ENCODE data around the gene ZNF174. TPM values are rescaled to one million over a fixed set of nuclear protein-coding genes. Genes with fewer than 3 reads are reported as not detected.

ZNF174 gene
- 13.4 to 15.0 TPM (median 14.2 TPM) in 5 replicates for total RNA-seq (2022; extraction: Qiagen RNA extraction; ENCODE audit: low read depth)

DNA sequence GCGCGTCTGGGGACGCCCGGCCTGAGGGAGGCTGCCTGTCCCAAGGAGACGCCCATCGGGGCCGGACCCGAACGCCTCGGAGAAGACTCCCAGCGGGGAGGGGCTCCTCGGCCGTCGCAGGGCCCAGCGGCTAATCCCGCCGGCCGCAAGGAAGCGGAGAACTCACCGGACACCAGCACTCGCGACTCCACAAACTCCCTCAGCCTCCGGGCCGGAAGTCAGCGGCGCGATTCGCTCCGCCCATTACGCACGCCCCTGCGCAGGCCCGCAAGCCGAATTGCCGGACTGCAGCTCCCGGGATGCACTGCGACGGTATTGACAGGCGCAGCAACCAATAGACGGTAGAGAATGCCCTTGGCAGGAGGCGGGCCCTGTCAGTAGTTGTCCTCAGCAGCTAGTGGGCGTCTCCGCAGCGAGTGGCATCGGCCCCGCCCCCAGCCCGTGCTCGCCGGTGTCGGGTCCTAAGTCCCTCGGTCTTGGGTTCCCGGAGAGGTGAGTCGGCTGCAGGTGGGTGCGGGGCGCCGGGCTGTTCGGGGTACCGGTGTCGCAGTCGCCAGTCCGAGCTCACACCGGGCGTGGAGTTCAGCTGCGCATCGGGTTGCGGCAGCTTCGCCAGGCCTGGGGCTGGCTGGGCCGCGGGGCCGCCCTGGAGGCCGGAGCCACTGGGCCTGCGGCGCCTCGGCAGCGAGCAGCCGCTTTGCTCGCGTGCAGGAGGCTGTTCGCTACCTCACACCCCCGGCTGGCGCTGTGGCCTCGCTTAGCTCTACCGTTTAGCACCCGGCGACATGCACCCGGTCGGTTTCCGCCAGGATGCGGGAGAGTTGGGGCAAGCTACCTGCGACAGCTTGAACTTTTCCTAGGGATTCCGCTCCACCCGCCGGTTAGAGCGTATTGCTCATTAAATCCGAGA is at the start of gene ZNF174, which contains the start of gene ZSCAN32:
Gene ZNF174, plus strand, starts transcription at position 437 of the 910 bp plus-strand sequence. CDS start 790 bp downstream, outside the sequence.
Gene ZSCAN32, minus strand, starts transcription at position 226 of the 910 bp plus-strand sequence. CDS start 3,447 bp downstream, outside the sequence.

DNA sequence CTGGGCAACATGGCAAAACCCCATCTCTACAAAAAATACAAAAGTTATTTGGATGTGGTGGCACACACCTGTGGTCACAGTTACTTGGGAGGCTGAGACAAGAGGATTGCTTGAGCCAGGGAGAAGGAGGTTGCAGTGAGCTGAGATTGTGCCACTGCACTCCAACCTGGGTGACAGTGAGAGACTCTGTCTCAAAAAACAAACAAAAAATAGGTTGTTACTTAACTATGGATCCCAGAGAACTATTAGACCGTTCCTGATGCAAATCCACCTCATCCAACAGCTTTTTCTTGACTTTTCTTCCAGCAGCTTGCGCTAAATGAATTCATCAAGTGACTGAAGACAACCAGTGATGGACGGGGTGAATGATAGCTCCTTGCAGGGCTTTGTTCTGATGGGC is 45.4 kb upstream of the ZNF174 start, which contains the start of gene OR2C1:
Gene OR2C1, plus strand, starts transcription at position 301 of the 400 bp plus-strand sequence. Its CDS starts 52 bp downstream, at position 353.

GRCh38 chr16:3443108-3444031 is 42.4 kb downstream of the ZNF174 start, which contains the start of the genes NAA60 and ZNF597:
NAA60 (plus strand) TSS chr16:3443680; CDS start chr16:3476228, 32,548 bp downstream.
ZNF597 (minus strand) TSS chr16:3443504; CDS start chr16:3443153, 351 bp downstream.

Other genes with a start within 250 kb of the ZNF174 start
- gene OR1F1, start 213.0 kb upstream of the ZNF174 start, total RNA-seq (2022; extraction: Qiagen RNA extraction; ENCODE audit: low read depth): 0.23 to 0.48 TPM (median 0.29 TPM) in 5 replicates
- gene ZNF200, start 166.1 kb upstream of the ZNF174 start, total RNA-seq (2022; extraction: Qiagen RNA extraction; ENCODE audit: low read depth): 7.5 to 9.6 TPM (median 8.9 TPM) in 5 replicates
- gene MEFV, start 144.6 kb upstream of the ZNF174 start, total RNA-seq (2022; extraction: Qiagen RNA extraction; ENCODE audit: low read depth): not detected in 5 replicates
- 35.1 to 41.4 TPM (median 40.8 TPM) in 5 replicates for gene ZNF263, start 117.7 kb upstream of the ZNF174 start, total RNA-seq (2022; extraction: Qiagen RNA extraction; ENCODE audit: low read depth)
- gene TIGD7, start 95.8 kb upstream of the ZNF174 start, total RNA-seq (2022; extraction: Qiagen RNA extraction; ENCODE audit: low read depth): 0.47 to 1.5 TPM (median 1.3 TPM) in 5 replicates
- 10.0 to 11.5 TPM (median 10.7 TPM) in 5 replicates for gene ZNF75A, start 95.7 kb upstream of the ZNF174 start, total RNA-seq (2022; extraction: Qiagen RNA extraction; ENCODE audit: low read depth)
- gene OR2C1, start 45.3 kb upstream of the ZNF174 start, total RNA-seq (2022; extraction: Qiagen RNA extraction; ENCODE audit: low read depth): not detected in 5 replicates
- gene ZSCAN32, start 211 bp upstream of the ZNF174 start, total RNA-seq (2022; extraction: Qiagen RNA extraction; ENCODE audit: low read depth): 12.4 to 17.7 TPM (median 14.6 TPM) in 5 replicates
- 0.71 to 1.3 TPM (median 1.0 TPM) in 5 replicates for gene ZNF597, start 42.3 kb downstream of the ZNF174 start, total RNA-seq (2022; extraction: Qiagen RNA extraction; ENCODE audit: low read depth)
- 47.2 to 55.4 TPM (median 51.0 TPM) in 5 replicates for gene NAA60, start 42.5 kb downstream of the ZNF174 start, total RNA-seq (2022; extraction: Qiagen RNA extraction; ENCODE audit: low read depth)
- gene C16orf90, start 94.3 kb downstream of the ZNF174 start, total RNA-seq (2022; extraction: Qiagen RNA extraction; ENCODE audit: low read depth): not detected in 5 replicates
- 17.2 to 22.6 TPM (median 18.9 TPM) in 5 replicates for gene CLUAP1, start 99.8 kb downstream of the ZNF174 start, total RNA-seq (2022; extraction: Qiagen RNA extraction; ENCODE audit: low read depth)
- gene NLRC3, start 176.2 kb downstream of the ZNF174 start, total RNA-seq (2022; extraction: Qiagen RNA extraction; ENCODE audit: low read depth): 0.01 TPM in 1 of 5 replicates, not detected in the others
- 3.7 to 5.3 TPM (median 4.4 TPM) in 5 replicates for gene SLX4, start 210.4 kb downstream of the ZNF174 start, total RNA-seq (2022; extraction: Qiagen RNA extraction; ENCODE audit: low read depth)